Loucy (cell line): ENCODE data around the gene GUCY1B1.

Experiments
- EZH2phosphoT487 ChIP-seq: fragments of 200-600 bp; IDR thresholded peaks from 2 replicates; pipeline ENCODE4 v1.6.1; 2018; ENCODE audit warnings: antibody characterized with exemption, mild to moderate bottlenecking, moderate library complexity, borderline replicate concordance
- TF ChIP-seq, protein P1 (sequence below): fragments of 200-600 bp; sonication (generic); conservative IDR thresholded peaks from 2 replicates; pipeline ENCODE4 v1.5.1; 2014; ENCODE audit warnings: mild to moderate bottlenecking, antibody characterized with exemption, low read length

DNA sequence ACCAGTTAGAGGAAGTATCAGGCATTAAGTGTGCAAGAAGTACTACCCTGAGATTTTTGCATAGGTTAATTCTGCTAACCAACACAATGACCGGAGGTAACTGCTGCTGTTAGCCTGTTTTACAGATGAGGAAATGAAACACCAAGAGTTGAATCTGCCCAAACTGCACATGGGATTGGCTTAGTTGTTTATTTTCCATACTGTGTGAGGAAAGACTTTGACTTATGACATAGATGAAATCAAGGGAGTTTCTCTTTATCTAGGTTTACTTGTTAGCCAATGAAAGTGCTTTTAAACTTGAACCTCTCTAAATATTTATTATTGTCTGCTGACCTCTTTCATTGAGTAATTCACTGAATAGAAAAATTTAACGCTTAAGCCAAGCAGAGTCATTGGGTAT is 10.3 kb downstream of the GUCY1B1 start:
- TF ChIP-seq, protein P1, sequence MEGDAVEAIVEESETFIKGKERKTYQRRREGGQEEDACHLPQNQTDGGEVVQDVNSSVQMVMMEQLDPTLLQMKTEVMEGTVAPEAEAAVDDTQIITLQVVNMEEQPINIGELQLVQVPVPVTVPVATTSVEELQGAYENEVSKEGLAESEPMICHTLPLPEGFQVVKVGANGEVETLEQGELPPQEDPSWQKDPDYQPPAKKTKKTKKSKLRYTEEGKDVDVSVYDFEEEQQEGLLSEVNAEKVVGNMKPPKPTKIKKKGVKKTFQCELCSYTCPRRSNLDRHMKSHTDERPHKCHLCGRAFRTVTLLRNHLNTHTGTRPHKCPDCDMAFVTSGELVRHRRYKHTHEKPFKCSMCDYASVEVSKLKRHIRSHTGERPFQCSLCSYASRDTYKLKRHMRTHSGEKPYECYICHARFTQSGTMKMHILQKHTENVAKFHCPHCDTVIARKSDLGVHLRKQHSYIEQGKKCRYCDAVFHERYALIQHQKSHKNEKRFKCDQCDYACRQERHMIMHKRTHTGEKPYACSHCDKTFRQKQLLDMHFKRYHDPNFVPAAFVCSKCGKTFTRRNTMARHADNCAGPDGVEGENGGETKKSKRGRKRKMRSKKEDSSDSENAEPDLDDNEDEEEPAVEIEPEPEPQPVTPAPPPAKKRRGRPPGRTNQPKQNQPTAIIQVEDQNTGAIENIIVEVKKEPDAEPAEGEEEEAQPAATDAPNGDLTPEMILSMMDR = no peak
- TF ChIP-seq EZH2phosphoT487 = no peak
